ENCODE results near the gene ERICH4. TPM values are rescaled to one million over a fixed set of nuclear protein-coding genes. Genes with fewer than 3 reads are reported as not detected.

The ERICH4 gene
- total and polyA plus RNA-seq, 9 of the 15 experiments (the other 6 are each of a cell fraction or from before 2014, with no cell fraction given) = not detected

DNA sequence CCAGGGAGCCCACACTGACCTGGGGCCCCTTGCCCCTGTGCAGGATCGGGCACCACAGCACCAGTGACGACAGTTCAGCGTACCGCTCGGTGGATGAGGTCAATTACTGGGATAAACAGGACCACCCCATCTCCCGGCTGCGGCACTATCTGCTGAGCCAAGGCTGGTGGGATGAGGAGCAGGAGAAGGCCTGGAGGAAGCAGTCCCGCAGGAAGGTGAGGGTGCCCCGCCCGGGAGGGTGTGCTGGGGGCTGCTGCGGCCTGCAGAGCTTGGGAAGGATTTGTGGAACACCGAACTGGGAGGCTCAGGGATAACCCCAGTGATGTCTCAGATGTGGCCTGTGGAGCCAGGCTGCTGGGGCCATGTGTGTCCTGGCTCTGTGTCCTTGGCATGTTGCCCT, 20.0 kb upstream of the ERICH4 start (continued):
- TF ChIP-seq MYC (IDR thresholded peaks at IDR 0.05; ENCODE audit: low read depth, low read length) (no peak), MYC (CRISPR knock-in tag; IDR thresholded peaks at IDR 0.05; ENCODE audit: borderline replicate concordance, low read depth) (no peak), ASH1L (IDR thresholded peaks at IDR 0.05; ENCODE audit: borderline replicate concordance, low read depth, partially characterized antibody) (no peak)

DNA sequence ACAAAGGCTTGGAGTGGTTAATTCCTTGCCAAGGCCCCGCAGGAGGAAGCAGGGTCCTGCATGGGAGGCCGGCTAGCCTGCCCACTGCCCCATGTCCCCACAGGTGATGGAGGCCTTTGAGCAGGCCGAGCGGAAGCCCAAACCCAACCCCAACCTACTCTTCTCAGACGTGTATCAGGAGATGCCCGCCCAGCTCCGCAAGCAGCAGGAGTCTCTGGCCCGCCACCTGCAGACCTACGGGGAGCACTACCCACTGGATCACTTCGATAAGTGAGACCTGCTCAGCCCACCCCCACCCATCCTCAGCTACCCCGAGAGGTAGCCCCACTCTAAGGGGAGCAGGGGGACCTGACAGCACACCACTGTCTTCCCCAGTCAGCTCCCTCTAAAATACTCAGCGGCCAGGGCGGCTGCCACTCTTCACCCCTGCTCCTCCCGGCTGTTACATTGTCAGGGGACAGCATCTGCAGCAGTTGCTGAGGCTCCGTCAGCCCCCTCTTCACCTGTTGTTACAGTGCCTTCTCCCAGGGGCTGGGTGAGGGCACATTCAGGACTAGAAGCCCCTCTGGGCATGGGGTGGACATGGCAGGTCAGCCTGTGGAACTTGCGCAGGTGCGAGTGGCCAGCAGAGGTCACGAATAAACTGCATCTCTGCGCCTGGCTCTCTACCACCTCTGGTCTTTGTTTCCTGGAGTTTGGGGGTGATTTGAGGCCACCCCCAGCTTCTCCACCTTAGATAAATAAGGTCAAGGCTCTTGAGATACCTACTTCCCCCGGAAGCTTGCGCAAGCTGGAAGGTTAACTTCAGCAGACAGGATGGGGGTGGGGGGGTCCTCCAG, 18.4 kb upstream of the ERICH4 start:
- Histone ChIP-seq H3K27me3 (ENCODE audit: control insufficient read depth in 2 of 2, insufficient read depth in 2 of 2, low read length in 2 of 2) (no peaks in the 10 kb centered on the region), H3K36me3 (ENCODE audit: control insufficient read depth, insufficient read depth, low read length) (peaks cover 49% of the 10 kb centered on the region; the same call in 2 of the 3 replicates), H3K9ac (ENCODE audit: insufficient read depth in 1 of 2, low read depth in 2 of 2, low read length in 2 of 2) (peak overlapping the region in 1 of 2 experiments; percentile 87; a peak in 2 of 4 replicates), H3K9me1 (ENCODE audit: control insufficient read depth, insufficient read depth, low read length) (no peaks in the 10 kb centered on the region), H3K9me3 (replicated peaks; ENCODE audit: control insufficient read depth, insufficient read depth, low read depth, low read length) (no peaks in the 10 kb centered on the region), H2AFZ (ENCODE audit: low read depth, low read length) (no peak overlapping the region), H3K4me3 (no peak overlapping the region), H3K27ac (ENCODE audit: extremely low read depth, low read depth, low read length) (no peak overlapping the region), H3K79me2 (ENCODE audit: control insufficient read depth, insufficient read depth, low read length) (peaks cover 8% of the 10 kb centered on the region; the same call in 2 of the 3 replicates), H3K4me2 (ENCODE audit: insufficient read depth, low read length) (no peak overlapping the region), H3K4me1 (replicated peaks in 1 of 2; ENCODE audit: control insufficient read depth in 2 of 2, insufficient read depth in 2 of 2, low read length in 2 of 2) (peaks cover 23 to 47% of the 10 kb centered on the region in 2 experiments), H4K20me1 (replicated peaks; ENCODE audit: control insufficient read depth, insufficient read depth, low read length) (no peaks in the 10 kb centered on the region)
- DNase-seq (ENCODE audit: extremely low read depth in 1 of 4, low spot score in 3 of 4) (peak in 1 of 4 experiments; percentile 20), ATAC-seq (no peak), FAIRE-seq (no peak)
- BruUV-seq (replicated peaks) = no TSS peak
- 83% methylated on average over 17 of the region's 21 CpGs for WGBS (ENCODE audit: insufficient coverage, low coverage, missing lambda C conversion rate)
- POLR2A ChIA-PET = interaction anchor here (1.0 kb wide), 2 partner anchors 14 to 17 kb away, joined by 3 to 7 read pairs; no protein-coding TSS in a partner anchor
- intact Hi-C loops (cut with micrococcal nuclease) (no loop called here), in situ Hi-C loops (cut with MboI) (no loop called here)
- TF ChIP-seq ETV1 (tag; conservative IDR thresholded peaks at IDR 0.05; ENCODE audit: low read depth) (peak; percentile 32; the same call in 1 of the 2 replicates), GABPA (tag; conservative IDR thresholded peaks at IDR 0.05; ENCODE audit: low read depth) (peak; percentile 37; the same call in 1 of the 2 replicates), POLR2A (conservative IDR thresholded peaks at IDR 0.05) (no peak), CEBPB (tag; IDR thresholded peaks at IDR 0.05) (peak; percentile 91), HMG20B (CRISPR knock-in tag; IDR thresholded peaks at IDR 0.05) (no peak), FOXK2 (conservative IDR thresholded peaks at IDR 0.05 in 1 of 2, IDR thresholded peaks at IDR 0.05 in 1 of 2; ENCODE audit: low read depth in 2 of 2) (no peak), BDP1 (IDR thresholded peaks at IDR 0.05; ENCODE audit: insufficient read depth, insufficient read length) (no peak), RAD21 (CRISPR knock-in tag; conservative IDR thresholded peaks at IDR 0.05 in 1 of 2, IDR thresholded peaks at IDR 0.05 in 1 of 2) (no peak), CEBPG (CRISPR knock-in tag; IDR thresholded peaks at IDR 0.05) (peak; percentile 25; the same call in 1 of the 2 replicates), CEBPG (tag; conservative IDR thresholded peaks at IDR 0.05 in 1 of 2, IDR thresholded peaks at IDR 0.05 in 1 of 2) (peak in 1 of 2 experiments; percentile 40; a peak in 2 of 4 replicates)
- TF ChIP-seq, protein P1, sequence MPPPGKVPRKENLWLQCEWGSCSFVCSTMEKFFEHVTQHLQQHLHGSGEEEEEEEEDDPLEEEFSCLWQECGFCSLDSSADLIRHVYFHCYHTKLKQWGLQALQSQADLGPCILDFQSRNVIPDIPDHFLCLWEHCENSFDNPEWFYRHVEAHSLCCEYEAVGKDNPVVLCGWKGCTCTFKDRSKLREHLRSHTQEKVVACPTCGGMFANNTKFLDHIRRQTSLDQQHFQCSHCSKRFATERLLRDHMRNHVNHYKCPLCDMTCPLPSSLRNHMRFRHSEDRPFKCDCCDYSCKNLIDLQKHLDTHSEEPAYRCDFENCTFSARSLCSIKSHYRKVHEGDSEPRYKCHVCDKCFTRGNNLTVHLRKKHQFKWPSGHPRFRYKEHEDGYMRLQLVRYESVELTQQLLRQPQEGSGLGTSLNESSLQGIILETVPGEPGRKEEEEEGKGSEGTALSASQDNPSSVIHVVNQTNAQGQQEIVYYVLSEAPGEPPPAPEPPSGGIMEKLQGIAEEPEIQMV (tag; conservative IDR thresholded peaks at IDR 0.05; ENCODE audit: low read depth) = no peak
- TF ChIP-seq, protein P2, sequence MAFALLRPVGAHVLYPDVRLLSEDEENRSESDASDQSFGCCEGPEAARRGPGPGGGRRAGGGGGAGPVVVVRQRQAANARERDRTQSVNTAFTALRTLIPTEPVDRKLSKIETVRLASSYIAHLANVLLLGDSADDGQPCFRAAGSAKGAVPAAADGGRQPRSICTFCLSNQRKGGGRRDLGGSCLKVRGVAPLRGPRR (CRISPR knock-in tag; IDR thresholded peaks at IDR 0.05) = no peak
- CTCF ChIA-PET (ENCODE audit: low intra/inter-chr PET ratio) = interaction anchor here (0.6 kb wide), 1 partner anchor 33 kb away, joined by 3 read pairs; no protein-coding TSS in a partner anchor
